ENCODE results near the gene PPP1R1B. TPM values are rescaled to one million over a fixed set of nuclear protein-coding genes. Genes with fewer than 3 reads are reported as not detected.

Gene PPP1R1B
- total RNA-seq, 1 donor from 2014 or later: 25.1 TPM

DNA sequence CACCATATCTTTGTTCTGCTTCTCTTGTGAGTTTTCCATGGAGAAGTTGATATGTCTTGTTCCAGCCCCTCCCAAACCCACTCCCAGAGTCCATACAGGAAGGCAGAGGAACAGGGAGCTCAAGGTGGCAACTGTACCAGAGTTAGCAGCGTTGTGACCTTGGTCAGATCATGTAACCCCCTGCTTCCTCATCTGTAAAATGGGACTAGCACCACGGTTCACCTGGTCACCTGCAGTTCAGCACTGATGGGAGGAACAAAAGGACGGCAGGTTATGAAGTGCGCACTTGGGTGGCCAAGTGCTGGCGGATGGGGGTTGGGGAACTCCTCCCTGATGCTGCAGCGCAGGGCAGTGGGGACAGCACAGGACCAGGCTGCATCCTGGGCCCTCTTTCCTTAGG, 11.3 kb upstream of the PPP1R1B start:
- intact Hi-C loops (cut with DNase I): no loop called here
- DNase-seq (no peak), ATAC-seq (no peak)
- Histone ChIP-seq H3K36me3 (no peaks in the 10 kb centered on the region), H3K9me3 (no peaks in the 10 kb centered on the region), H3K4me3 (no peak overlapping the region), H3K27ac (no peak overlapping the region), H3K27me3 (peaks cover 13% of the 10 kb centered on the region), H3K4me1 (peaks cover 4% of the 10 kb centered on the region)
- TF ChIP-seq, protein P1, sequence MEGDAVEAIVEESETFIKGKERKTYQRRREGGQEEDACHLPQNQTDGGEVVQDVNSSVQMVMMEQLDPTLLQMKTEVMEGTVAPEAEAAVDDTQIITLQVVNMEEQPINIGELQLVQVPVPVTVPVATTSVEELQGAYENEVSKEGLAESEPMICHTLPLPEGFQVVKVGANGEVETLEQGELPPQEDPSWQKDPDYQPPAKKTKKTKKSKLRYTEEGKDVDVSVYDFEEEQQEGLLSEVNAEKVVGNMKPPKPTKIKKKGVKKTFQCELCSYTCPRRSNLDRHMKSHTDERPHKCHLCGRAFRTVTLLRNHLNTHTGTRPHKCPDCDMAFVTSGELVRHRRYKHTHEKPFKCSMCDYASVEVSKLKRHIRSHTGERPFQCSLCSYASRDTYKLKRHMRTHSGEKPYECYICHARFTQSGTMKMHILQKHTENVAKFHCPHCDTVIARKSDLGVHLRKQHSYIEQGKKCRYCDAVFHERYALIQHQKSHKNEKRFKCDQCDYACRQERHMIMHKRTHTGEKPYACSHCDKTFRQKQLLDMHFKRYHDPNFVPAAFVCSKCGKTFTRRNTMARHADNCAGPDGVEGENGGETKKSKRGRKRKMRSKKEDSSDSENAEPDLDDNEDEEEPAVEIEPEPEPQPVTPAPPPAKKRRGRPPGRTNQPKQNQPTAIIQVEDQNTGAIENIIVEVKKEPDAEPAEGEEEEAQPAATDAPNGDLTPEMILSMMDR (IDR thresholded peaks at IDR 0.05): no peak

DNA sequence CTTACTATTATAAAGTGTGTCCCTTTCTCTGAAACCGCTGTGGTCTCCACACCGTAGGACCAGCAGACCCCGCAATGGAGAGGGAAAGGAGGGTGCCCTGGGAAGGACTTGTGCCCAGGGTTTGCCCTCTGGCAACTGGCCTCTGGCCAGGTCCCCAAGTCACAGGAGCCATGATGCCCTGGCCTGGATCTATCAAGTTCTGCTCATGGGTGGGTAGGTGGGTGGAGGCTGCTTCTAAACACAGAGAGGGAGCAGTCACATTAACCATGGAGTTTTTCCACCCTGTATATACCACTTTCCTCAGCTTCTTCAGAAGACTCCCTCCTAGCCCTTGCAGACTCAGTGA, 9.7 kb upstream of the PPP1R1B start:
- intact Hi-C loops (cut with DNase I): no loop called here

DNA sequence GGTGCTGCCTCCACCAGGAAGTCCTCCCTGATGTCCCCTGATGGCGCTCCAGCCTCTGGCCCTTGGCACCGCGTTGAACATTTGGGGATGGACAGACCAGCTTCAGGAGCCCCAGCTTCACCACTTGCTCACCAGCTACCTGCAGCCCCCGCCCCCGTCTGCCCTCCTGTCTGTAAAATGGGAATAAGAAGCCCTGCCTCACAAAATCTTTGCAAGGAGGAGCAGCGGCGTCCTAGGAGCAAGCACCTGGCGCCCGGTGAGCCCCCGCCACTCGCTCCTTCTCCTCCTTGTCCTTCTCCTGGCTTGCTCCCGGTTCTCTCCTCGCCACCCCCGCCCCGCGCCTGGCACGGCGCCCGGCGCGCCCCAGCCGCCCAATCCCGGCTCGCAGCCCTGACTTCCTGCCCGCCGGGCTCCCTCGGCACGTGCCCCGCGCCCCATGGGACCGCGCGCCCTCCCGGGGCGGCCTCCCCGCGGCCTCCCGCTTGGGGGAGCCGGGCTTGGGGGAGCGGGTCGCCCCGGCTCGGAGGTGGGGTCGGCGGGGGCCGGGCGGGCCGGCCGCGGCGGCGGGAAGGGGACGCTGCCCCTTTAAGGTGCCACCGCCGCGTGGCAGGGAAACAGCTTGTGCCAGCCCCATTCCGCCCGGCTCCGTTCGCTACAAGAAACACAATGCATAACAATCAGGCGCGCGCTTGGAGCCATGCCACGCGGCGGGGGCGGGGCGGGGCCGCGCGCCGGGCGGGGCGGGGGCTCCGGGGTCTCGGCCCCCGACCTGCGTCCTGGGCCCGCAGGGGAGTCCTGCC, 9.1 kb upstream of the PPP1R1B start:
- peak overlapping the region; percentile 46 for H3K4me3 ChIP-seq
- no peaks in the 10 kb centered on the region for H3K36me3 ChIP-seq
- intact Hi-C loops (cut with DNase I): no loop called here
- no peaks in the 10 kb centered on the region for H3K9me3 ChIP-seq
- H3K27ac ChIP-seq: peak overlapping the region; percentile 45
- peaks cover 13% of the 10 kb centered on the region for H3K27me3 ChIP-seq
- peaks cover 9% of the 10 kb centered on the region for H3K4me1 ChIP-seq
- TF ChIP-seq, protein P1 (IDR thresholded peaks at IDR 0.05): no peak
- peak; percentile 90 for DNase-seq
- ATAC-seq: peak; percentile 58

More for the DNA sequence above, 9.7 kb upstream of the PPP1R1B start:
- H3K36me3 ChIP-seq: no peaks in the 10 kb centered on the region
- TF ChIP-seq, protein P1 (IDR thresholded peaks at IDR 0.05): no peak
- H3K4me1 ChIP-seq: peaks cover 5% of the 10 kb centered on the region
- DNase-seq: no peak
- no peaks in the 10 kb centered on the region for H3K9me3 ChIP-seq
- no peak overlapping the region for H3K27ac ChIP-seq
- H3K4me3 ChIP-seq: peak overlapping the region; percentile 46
- peaks cover 13% of the 10 kb centered on the region for H3K27me3 ChIP-seq
- ATAC-seq: no peak

DNA sequence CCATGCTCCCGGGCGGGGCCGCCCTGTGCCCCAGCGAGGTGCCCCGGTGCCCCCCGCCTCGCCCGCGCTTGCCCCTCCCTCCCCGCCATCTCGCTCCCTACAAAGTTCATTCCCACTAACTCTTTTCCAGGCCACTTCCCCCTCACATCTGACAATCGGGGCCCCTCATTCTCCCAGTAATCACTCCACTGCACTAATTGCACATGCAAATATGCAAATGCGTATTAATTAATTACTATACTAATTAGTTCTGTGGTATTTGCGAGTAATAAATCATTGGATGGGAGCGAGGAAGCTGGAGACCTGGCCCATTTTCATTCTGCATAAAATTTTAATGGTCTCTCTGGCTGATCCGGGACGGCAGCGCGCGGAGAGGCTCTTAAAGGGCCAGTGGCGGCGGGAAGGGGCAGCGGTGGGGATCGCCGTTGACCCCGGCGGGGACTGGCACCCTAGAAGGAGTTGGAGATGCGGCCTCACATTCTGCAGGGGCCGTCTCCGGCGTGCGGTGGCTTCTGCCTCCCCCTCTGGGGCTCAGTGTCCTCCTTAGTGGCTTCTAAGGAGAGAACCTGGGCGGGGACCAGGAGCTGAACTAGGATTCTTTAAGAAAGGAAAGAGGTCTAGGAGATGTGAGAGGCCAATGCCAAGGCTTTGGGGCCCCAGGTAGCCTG, 8.4 kb upstream of the PPP1R1B start:
- ATAC-seq (no peak), DNase-seq (no peak)
- H3K4me1 ChIP-seq: peaks cover 9% of the 10 kb centered on the region
- H3K27me3 ChIP-seq: peaks cover 6% of the 10 kb centered on the region
- peak overlapping the region; percentile 45 for H3K27ac ChIP-seq
- no peaks in the 10 kb centered on the region for H3K9me3 ChIP-seq
- no peaks in the 10 kb centered on the region for H3K36me3 ChIP-seq
- peak overlapping the region; percentile 46 for H3K4me3 ChIP-seq
- intact Hi-C loops (cut with DNase I): no loop called here
- TF ChIP-seq, protein P1 (IDR thresholded peaks at IDR 0.05): no peak

DNA sequence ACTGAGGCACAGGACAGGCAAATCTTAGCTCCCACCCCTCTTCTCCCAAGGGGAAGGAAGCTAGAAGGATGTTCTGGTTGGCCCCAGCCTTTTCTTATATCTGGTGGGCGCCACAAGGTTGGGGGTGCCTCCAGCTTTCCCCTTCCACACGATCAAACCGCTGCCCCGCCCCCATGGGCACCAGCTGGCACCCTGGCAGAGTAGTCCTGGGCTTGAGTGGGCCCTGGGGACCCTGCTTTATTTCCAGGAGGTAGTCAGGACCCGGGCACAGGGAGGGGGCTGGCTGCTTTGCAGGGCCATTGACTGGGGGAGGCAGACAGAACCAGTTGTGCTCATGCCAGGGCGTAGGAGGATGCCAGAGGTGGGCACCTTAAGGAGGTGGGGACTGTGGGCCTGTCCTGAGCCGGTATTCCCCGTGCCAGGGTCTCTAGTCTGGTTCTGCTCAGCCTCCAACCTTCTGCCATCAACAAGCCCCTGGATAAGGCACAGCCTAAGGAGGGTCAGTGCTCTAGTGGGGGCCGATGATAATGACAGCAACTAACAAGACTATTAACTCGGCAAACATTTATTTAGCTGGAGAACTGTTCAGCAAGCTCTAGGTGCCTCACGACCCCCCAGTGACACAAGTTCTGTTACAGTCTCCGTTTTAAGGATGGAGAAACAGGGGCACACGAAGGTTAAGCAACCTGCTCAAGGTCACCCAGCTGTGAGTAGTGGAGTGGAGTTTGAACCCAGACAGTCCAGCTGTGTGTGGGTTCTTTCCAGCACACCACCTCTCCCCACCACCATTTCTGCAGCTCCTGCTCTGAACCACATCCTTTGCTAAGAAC, 7.6 kb upstream of the PPP1R1B start:
- intact Hi-C loops (cut with DNase I): no loop called here
- H3K4me3 ChIP-seq: peak overlapping the region; percentile 46

More for the DNA sequence above, 7.6 kb upstream of the PPP1R1B start:
- Histone ChIP-seq H3K27ac (no peak overlapping the region), H3K4me1 (peaks cover 9% of the 10 kb centered on the region), H3K9me3 (no peaks in the 10 kb centered on the region), H3K27me3 (peaks cover 6% of the 10 kb centered on the region), H3K36me3 (no peaks in the 10 kb centered on the region)
- TF ChIP-seq, protein P1 (IDR thresholded peaks at IDR 0.05): no peak
- DNase-seq (no peak), ATAC-seq (no peak)
